IMR-90 (cell line): Measurements from ENCODE around the gene NXPE2. TPM values are rescaled to one million over a fixed set of nuclear protein-coding genes. Genes with fewer than 3 reads are reported as not detected.

Source experiments
- ATAC-seq: fragments of 200-7000 bp; cut with Tn5 transposase; 2 replicates; pipeline ENCODE4 v1.9.1; 2020; ENCODE audit warnings: low read depth, mild to moderate bottlenecking, moderate library complexity
- BruUV-seq: library from RNA; stranded (reverse); fragments of 400-500 nt; replicated peaks from 2 replicates; lab custom pipeline; 2021; lab: Mats Ljungman, UMichigan
- CTCF ChIA-PET: fragments of 300-600 bp; formaldehyde crosslinking; extraction: SDS; loops from one replicate; lab custom pipeline; 2021; ENCODE audit warnings: antibody characterized with exemption; lab: Yijun Ruan, JAX
- POLR2A ChIA-PET: fragments of 300-600 bp; sonication (Branson Sonifier 250); formaldehyde crosslinking; loops from one replicate; lab custom pipeline; 2022; ENCODE audit warnings: antibody characterized with exemption; ENCODE audit not compliant: unreplicated experiment; lab: Charles Lee
- DNase-seq: peaks from one replicate; pipeline ENCODE4 v3.0.0; 2013
- H2AFZ ChIP-seq: replicated peaks from 2 replicates; pipeline ENCODE3; 2013; ENCODE audit warnings: low read length, mild to moderate bottlenecking; ENCODE audit not compliant: poor library complexity
- H2AK5ac ChIP-seq: 2 replicates; pipeline ENCODE4 v1.6.1; 2013; ENCODE audit warnings: low read depth, low read length, inconsistent platforms
- H2AK9ac ChIP-seq: replicated peaks from 2 replicates; pipeline ENCODE3; 2013; ENCODE audit warnings: mild to moderate bottlenecking, low read depth, low read length, moderate library complexity; ENCODE audit not compliant: poor library complexity
- H2BK120ac ChIP-seq: 2 replicates; pipeline ENCODE4 v1.6.1; 2013; ENCODE audit warnings: low read depth, low read length, inconsistent platforms
- H2BK15ac ChIP-seq: 3 replicates; pipeline ENCODE4 v1.6.1; 2013; ENCODE audit warnings: low read depth, low read length, inconsistent platforms
- H2BK20ac ChIP-seq: 2 replicates; pipeline ENCODE4 v1.6.1; 2013; ENCODE audit warnings: low read depth, mild to moderate bottlenecking, inconsistent platforms, low read length, moderate library complexity
- H2BK5ac ChIP-seq: 2 replicates; pipeline ENCODE4 v1.6.1; 2013; ENCODE audit warnings: mild to moderate bottlenecking, low read depth, low read length, inconsistent platforms; ENCODE audit not compliant: poor library complexity, severe bottlenecking
- H3K14ac ChIP-seq: replicated peaks from 2 replicates; pipeline ENCODE4 v1.6.1; 2013; ENCODE audit warnings: low read depth, low read length, inconsistent platforms
- H3K18ac ChIP-seq: 2 replicates; pipeline ENCODE4 v1.6.1; 2013; ENCODE audit warnings: low read depth, low read length, control low read depth
- H3K23ac ChIP-seq: 2 replicates; pipeline ENCODE4 v1.6.1; 2013; ENCODE audit warnings: low read depth, low read length, inconsistent platforms
- H3K27ac ChIP-seq: 2 replicates; pipeline ENCODE4 v1.5.1; 2013; ENCODE audit warnings: mild to moderate bottlenecking, control low read depth, low read length; ENCODE audit not compliant: insufficient read depth
- H3K27me3 ChIP-seq: 2 replicates; pipeline ENCODE4 v1.6.1; 2013; ENCODE audit warnings: low read length; ENCODE audit not compliant: control insufficient read depth, insufficient read depth
- H3K36me3 ChIP-seq: 2 replicates; pipeline ENCODE4 v1.6.1; 2013; ENCODE audit warnings: low read length, mixed read lengths; ENCODE audit not compliant: control insufficient read depth, insufficient read depth
- H3K4ac ChIP-seq: 2 replicates; pipeline ENCODE4 v1.6.1; 2013; ENCODE audit warnings: low read depth, low read length, inconsistent platforms
- H3K4me1 ChIP-seq: 2 replicates; pipeline ENCODE4 v1.6.1; 2013; ENCODE audit warnings: low read length, mixed read lengths; ENCODE audit not compliant: control insufficient read depth, insufficient read depth
- H3K4me2 ChIP-seq: 2 replicates; pipeline ENCODE4 v1.6.1; 2013; ENCODE audit warnings: low read depth, mild to moderate bottlenecking, control low read depth, low read length, moderate library complexity
- H3K4me3 ChIP-seq: 2 replicates; pipeline ENCODE4 v1.5.1; 2013; ENCODE audit warnings: low read depth, mild to moderate bottlenecking, control low read depth, low read length, moderate library complexity; ENCODE audit not compliant: insufficient read depth
- H3K56ac ChIP-seq: 2 replicates; pipeline ENCODE4 v1.6.1; 2013; ENCODE audit warnings: low read length, inconsistent platforms; ENCODE audit not compliant: insufficient read depth; ENCODE audit errors: extremely low read depth
- H3K79me1 ChIP-seq, 2 experiments: 2 replicates each; pipeline ENCODE4 v1.6.1; 2013; ENCODE audit warnings: low read length in 2 of 2, inconsistent platforms in 1 of 2, low read depth in 1 of 2
- H3K9ac ChIP-seq: 2 replicates; pipeline ENCODE4 v1.6.1; 2013; ENCODE audit warnings: low read depth, low read length, control low read depth
- H3K9me1 ChIP-seq: 2 replicates; pipeline ENCODE4 v1.6.1; 2013; ENCODE audit warnings: low read length, inconsistent platforms; ENCODE audit not compliant: insufficient read depth
- H3K9me3 ChIP-seq: 2 replicates; pipeline ENCODE4 v1.6.1; 2013; ENCODE audit warnings: low read length; ENCODE audit not compliant: control insufficient read depth, insufficient read depth
- H4K20me1 ChIP-seq: 2 replicates; pipeline ENCODE4 v1.6.1; 2013; ENCODE audit warnings: low read length, inconsistent platforms; ENCODE audit not compliant: insufficient read depth
- H4K5ac ChIP-seq: 2 replicates; pipeline ENCODE4 v1.6.1; 2013; ENCODE audit warnings: mild to moderate bottlenecking, low read depth, low read length, control low read depth
- H4K8ac ChIP-seq, 2 experiments: 2 replicates each; pipeline ENCODE4 v1.6.1; 2013; ENCODE audit warnings: low read depth in 2 of 2, low read length in 2 of 2, control low read depth in 1 of 2, inconsistent platforms in 1 of 2
- H4K91ac ChIP-seq: 2 replicates; pipeline ENCODE4 v1.6.1; 2013; ENCODE audit warnings: low read depth, low read length, inconsistent platforms; ENCODE audit not compliant: insufficient read depth
- CEBPB ChIP-seq: IDR thresholded peaks from 2 replicates; pipeline ENCODE4 v1.6.1; 2012; ENCODE audit warnings: low read depth, low read length, improper control_type of control experiment
- CHD1 ChIP-seq: IDR thresholded peaks from 2 replicates; pipeline ENCODE4 v1.6.1; 2012; ENCODE audit warnings: low read depth, low read length, improper control_type of control experiment
- CTCF ChIP-seq: conservative IDR thresholded peaks from 2 replicates; pipeline ENCODE4 v1.5.1; 2012; ENCODE audit warnings: mild to moderate bottlenecking, low read depth, low read length, improper control_type of control experiment
- FOS ChIP-seq: fragments of 150-350 bp; IDR thresholded peaks from 2 replicates; pipeline ENCODE4 v1.6.1; 2016; ENCODE audit warnings: low read depth, low read length
- MAZ ChIP-seq: IDR thresholded peaks from 2 replicates; pipeline ENCODE4 v1.6.1; 2012; ENCODE audit warnings: low read depth, mild to moderate bottlenecking, low read length, improper control_type of control experiment, moderate library complexity, borderline replicate concordance
- MXI1 ChIP-seq: IDR thresholded peaks from 2 replicates; pipeline ENCODE4 v1.6.1; 2012; ENCODE audit warnings: low read depth, mild to moderate bottlenecking, low read length, moderate library complexity, borderline replicate concordance
- NFE2L2 ChIP-seq: fragments of 150-350 bp; IDR thresholded peaks from 2 replicates; pipeline ENCODE4 v1.6.1; 2016; ENCODE audit warnings: low read depth, mild to moderate bottlenecking, low read length
- RAD21 ChIP-seq: IDR thresholded peaks from 2 replicates; pipeline ENCODE4 v1.6.1; 2012; ENCODE audit warnings: low read length, improper control_type of control experiment
- RCOR1 ChIP-seq: IDR thresholded peaks from 2 replicates; pipeline ENCODE4 v1.6.1; 2012; ENCODE audit warnings: mild to moderate bottlenecking, low read length, improper control_type of control experiment; ENCODE audit not compliant: insufficient replicate concordance
- RFX5 ChIP-seq: IDR thresholded peaks from 2 replicates; pipeline ENCODE4 v1.8.0; 2012; ENCODE audit warnings: low read depth, mild to moderate bottlenecking, low read length, moderate library complexity
- SMC3 ChIP-seq: fragments of 150-350 bp; IDR thresholded peaks from 2 replicates; pipeline ENCODE4 v1.6.1; 2016; ENCODE audit warnings: low read depth, mild to moderate bottlenecking, antibody characterized with exemption, low read length, moderate library complexity
- WGBS, 2 experiments: methylation state at CpG; one replicate each; pipeline versions ENCODE4 v1.1.5 to v1.1.7; 2013; ENCODE audit warnings: missing lambda C conversion rate in 2 of 2; ENCODE audit not compliant: insufficient read length in 1 of 2; ENCODE audit errors: extremely low coverage in 2 of 2; 5-methylcytosine and 5-hydroxymethylcytosine counted together
- dilution Hi-C: fragments of 300-500 bp; cut with HindIII; formaldehyde crosslinking; loops from one replicate; pipeline ENCODE4 v1.14.3; 2018; ENCODE audit warnings: low sequenced_read_pairs; ENCODE audit not compliant: unreplicated experiment
- in situ Hi-C: fragments of 300-500 bp; cut with MboI; formaldehyde crosslinking; loops from 3 replicates; pipeline ENCODE4 v1.14.3; 2019; ENCODE audit warnings: low sequenced_read_pairs, inconsistent platforms, mixed read lengths
- intact Hi-C: fragments of 100-400 bp; cut with micrococcal nuclease; formaldehyde crosslinking; loops from 2 replicates; pipeline ENCODE4 v1.10.0; 2022
- polyA plus RNA-seq, 3 experiments: library from polyadenylated mRNA; depleted of rRNA; stranded (reverse); fragments of >200 nt; gene quantifications; 2 replicates each; pipeline ENCODE4 v1.2.3, GENCODE V29; 2012; ENCODE audit warnings: low replicate concordance in 1 of 3
- total RNA-seq: library from RNA; depleted of rRNA; stranded (reverse); fragments of >200 nt; gene quantifications from 2 replicates; pipeline ENCODE4 v1.2.3, GENCODE V29; 2012
- TF ChIP-seq, protein P1 (sequence below): fragments of 150-350 bp; IDR thresholded peaks from 2 replicates; pipeline ENCODE4 v1.6.1; 2016; ENCODE audit warnings: low read depth, mild to moderate bottlenecking, low read length, moderate library complexity, borderline replicate concordance
- TF ChIP-seq, protein P2 (sequence below): fragments of 150-350 bp; IDR thresholded peaks from 2 replicates; pipeline ENCODE4 v1.6.1; 2017; ENCODE audit warnings: mild to moderate bottlenecking, antibody characterized with exemption, low read length, low read depth

The NXPE2 gene
- total and polyA plus RNA-seq, 2 of the 4 experiments (the other 2 are of a cell fraction): not detected

- in situ Hi-C loops: no loop called here
- no peak overlapping the region for H3K23ac ChIP-seq
- intact Hi-C loops: no loop called here
Measured at GRCh38 chr11:114650661-114651060, 27.7 kb upstream of the NXPE2 start.

More at GRCh38 chr11:114650661-114651060, 27.7 kb upstream of the NXPE2 start:
- H4K5ac ChIP-seq: no peak overlapping the region
- H3K4me1 ChIP-seq: no peaks in the 10 kb centered on the region
- DNase-seq (no peak), ATAC-seq (no peak)
- no peak overlapping the region for H3K9ac ChIP-seq
- no peak overlapping the region for H2BK5ac ChIP-seq
- BruUV-seq: no TSS peak
- no peak overlapping the region for H2BK20ac ChIP-seq
- H3K79me1 ChIP-seq: no peaks in the 10 kb centered on the region
- ChIA-PET CTCF (no interaction called here), POLR2A (no interaction called here)
- H2BK15ac ChIP-seq: no peak overlapping the region
- H4K91ac ChIP-seq: no peak overlapping the region
- H4K8ac ChIP-seq: no peak overlapping the region
- no peaks in the 10 kb centered on the region for H3K9me1 ChIP-seq
- no peak overlapping the region for H2AFZ ChIP-seq
- WGBS, 2 experiments: no CpG with 5 or more reads among the region's 3 CpGs
- no peak overlapping the region for H2AK9ac ChIP-seq
- H4K20me1 ChIP-seq: no peaks in the 10 kb centered on the region
- no peak overlapping the region for H3K14ac ChIP-seq
- dilution Hi-C loops: no loop called here
- H3K9me3 ChIP-seq: no peaks in the 10 kb centered on the region
- no peak overlapping the region for H3K18ac ChIP-seq
- no peak overlapping the region for H3K4me2 ChIP-seq
- no peak overlapping the region for H2BK120ac ChIP-seq
- H3K4me3 ChIP-seq: no peak overlapping the region
- TF ChIP-seq CEBPB (no peak), FOS (no peak), MAZ (no peak), CTCF (no peak), RCOR1 (no peak), MXI1 (no peak), NFE2L2 (no peak), RFX5 (no peak), CHD1 (no peak), SMC3 (no peak), RAD21 (no peak)
- TF ChIP-seq, protein P1, sequence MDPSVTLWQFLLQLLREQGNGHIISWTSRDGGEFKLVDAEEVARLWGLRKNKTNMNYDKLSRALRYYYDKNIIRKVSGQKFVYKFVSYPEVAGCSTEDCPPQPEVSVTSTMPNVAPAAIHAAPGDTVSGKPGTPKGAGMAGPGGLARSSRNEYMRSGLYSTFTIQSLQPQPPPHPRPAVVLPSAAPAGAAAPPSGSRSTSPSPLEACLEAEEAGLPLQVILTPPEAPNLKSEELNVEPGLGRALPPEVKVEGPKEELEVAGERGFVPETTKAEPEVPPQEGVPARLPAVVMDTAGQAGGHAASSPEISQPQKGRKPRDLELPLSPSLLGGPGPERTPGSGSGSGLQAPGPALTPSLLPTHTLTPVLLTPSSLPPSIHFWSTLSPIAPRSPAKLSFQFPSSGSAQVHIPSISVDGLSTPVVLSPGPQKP: no peak
- TF ChIP-seq, protein P2, sequence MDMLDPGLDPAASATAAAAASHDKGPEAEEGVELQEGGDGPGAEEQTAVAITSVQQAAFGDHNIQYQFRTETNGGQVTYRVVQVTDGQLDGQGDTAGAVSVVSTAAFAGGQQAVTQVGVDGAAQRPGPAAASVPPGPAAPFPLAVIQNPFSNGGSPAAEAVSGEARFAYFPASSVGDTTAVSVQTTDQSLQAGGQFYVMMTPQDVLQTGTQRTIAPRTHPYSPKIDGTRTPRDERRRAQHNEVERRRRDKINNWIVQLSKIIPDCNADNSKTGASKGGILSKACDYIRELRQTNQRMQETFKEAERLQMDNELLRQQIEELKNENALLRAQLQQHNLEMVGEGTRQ: no peak
- no peak overlapping the region for H3K4ac ChIP-seq
- H3K36me3 ChIP-seq: no peaks in the 10 kb centered on the region
- no peak overlapping the region for H3K56ac ChIP-seq
- no peak overlapping the region for H2AK5ac ChIP-seq
- H3K27ac ChIP-seq: no peak overlapping the region
- no peaks in the 10 kb centered on the region for H3K27me3 ChIP-seq
